B cell (primary cell): ENCODE results near the gene MCTP1. TPM values are rescaled to one million over a fixed set of nuclear protein-coding genes. Genes with fewer than 3 reads are reported as not detected.

ENCODE experiments used
- ATAC-seq: fragments of 200-7000 bp; cut with Tn5 transposase; one replicate; pipeline ENCODE4 v1.10.0; 2021; ENCODE audit warnings: low read depth, mild to moderate bottlenecking, moderate number of reproducible peaks, moderate library complexity
- CTCF ChIA-PET: fragments of 350-600 bp; sonication (Branson Sonifier 250); formaldehyde crosslinking; loops from one replicate; lab custom pipeline; 2021; ENCODE audit warnings: antibody characterized with exemption, inconsistent platforms; lab: Charles Lee
- POLR2A ChIA-PET: fragments of 350-600 bp; sonication (Branson Sonifier 250); formaldehyde crosslinking; loops from one replicate; lab custom pipeline; 2021; ENCODE audit warnings: antibody characterized with exemption; lab: Charles Lee
- DNase-seq: peaks from one replicate; pipeline ENCODE4 v3.0.0; 2013
- H2AFZ ChIP-seq: 2 replicates; pipeline ENCODE4 v1.6.1; 2012; ENCODE audit warnings: mild to moderate bottlenecking, low read depth, low read length; ENCODE audit not compliant: insufficient read depth, poor library complexity, severe bottlenecking
- H3K27ac ChIP-seq, 2 donors: 1 replicate in 1 of 2; 2 replicates in 1 of 2; pipeline ENCODE4 v1.5.1; 2012 to 2013; ENCODE audit warnings: low read length in 2 of 2, mild to moderate bottlenecking in 2 of 2, moderate library complexity in 1 of 2
- H3K27me3 ChIP-seq, 4 experiments: fragments of 200-600 bp in 1 of 4; sonication (generic) in 1 of 4; replicated peaks in 1 of 4; 1 replicate in 2 of 4; 2 replicates in 2 of 4; pipeline versions ENCODE4 v1.6.1 to v1.7.0; 2013 to 2016; ENCODE audit warnings: low read length in 3 of 4, mild to moderate bottlenecking in 2 of 4, mixed read lengths in 1 of 4, moderate library complexity in 1 of 4; ENCODE audit not compliant: insufficient read depth in 4 of 4, control insufficient read depth in 3 of 4; ENCODE audit errors: control extremely low read depth in 1 of 4
- H3K36me3 ChIP-seq, 2 experiments: replicated peaks in 1 of 2; 1 replicate in 1 of 2; 2 replicates in 1 of 2; pipeline versions ENCODE4 v1.6.1 to v1.7.1; 2013; ENCODE audit warnings: low read length in 1 of 2; ENCODE audit not compliant: insufficient read depth in 2 of 2, control insufficient read depth in 1 of 2; ENCODE audit errors: control extremely low read depth in 1 of 2, extremely low read depth in 1 of 2
- H3K4me1 ChIP-seq, 2 donors: fragments of 200-600 bp in 1 of 2; sonication (generic) in 1 of 2; 1 replicate in 1 of 2; 2 replicates in 1 of 2; pipeline versions ENCODE4 v1.5.1 to v1.6.1; 2013 to 2017; ENCODE audit warnings: low read length in 2 of 2; ENCODE audit not compliant: control insufficient read depth in 2 of 2, insufficient read depth in 2 of 2
- H3K4me2 ChIP-seq: replicated peaks from 2 replicates; pipeline ENCODE3; 2012; ENCODE audit warnings: mild to moderate bottlenecking, low read depth, low read length; ENCODE audit not compliant: poor library complexity, severe bottlenecking
- H3K4me3 ChIP-seq, 5 experiments: fragments of 200-600 bp in 1 of 5; sonication (generic) in 1 of 5; 1 replicate in 3 of 5; 2 replicates in 2 of 5; pipeline versions ENCODE4 v1.5.1 to v1.7.0; 2011 to 2016; ENCODE audit warnings: low read length in 4 of 5, mild to moderate bottlenecking in 4 of 5, low read depth in 2 of 5, control low read depth in 1 of 5, moderate library complexity in 1 of 5; ENCODE audit not compliant: insufficient read depth in 1 of 5; ENCODE audit errors: control extremely low read depth in 1 of 5, extremely low read depth in 1 of 5
- H3K79me2 ChIP-seq: fragments of 200-600 bp; sonication (generic); one replicate; pipeline ENCODE4 v1.6.0; 2016; ENCODE audit warnings: low read length; ENCODE audit not compliant: control insufficient read depth, insufficient read depth
- H3K9ac ChIP-seq: fragments of 200-600 bp; sonication (generic); 2 replicates; pipeline ENCODE4 v1.6.1; 2017; ENCODE audit warnings: mild to moderate bottlenecking, low read length, moderate library complexity
- H3K9me3 ChIP-seq, 3 donors: one replicate each; pipeline versions ENCODE4 v1.6.1 to v1.7.1; 2013; ENCODE audit warnings: low read length in 2 of 3; ENCODE audit not compliant: control insufficient read depth in 2 of 3, insufficient read depth in 1 of 3; ENCODE audit errors: control extremely low read depth in 1 of 3
- H4K20me1 ChIP-seq: 2 replicates; pipeline ENCODE4 v1.6.0; 2012; ENCODE audit warnings: mild to moderate bottlenecking, low read length; ENCODE audit not compliant: insufficient read depth, control insufficient read depth, poor library complexity, severe bottlenecking
- H3K27ac Mint-ChIP-seq: one replicate; pipeline ENCODE4 v1.8.0; 2021; ENCODE audit warnings: mixed read lengths
- H3K27me3 Mint-ChIP-seq: one replicate; pipeline ENCODE4 v1.8.0; 2021; ENCODE audit warnings: mixed read lengths
- H3K4me1 Mint-ChIP-seq: one replicate; pipeline ENCODE4 v1.8.0; 2021; ENCODE audit warnings: mixed read lengths
- H3K4me3 Mint-ChIP-seq: one replicate; pipeline ENCODE4 v1.8.0; 2021; ENCODE audit warnings: mixed read lengths
- H3K9me3 Mint-ChIP-seq: one replicate; pipeline ENCODE4 v1.8.0; 2022; ENCODE audit warnings: mixed read lengths; ENCODE audit not compliant: insufficient read depth
- CTCF ChIP-seq: fragments of 200-600 bp; IDR thresholded peaks from one replicate; pipeline ENCODE4 v1.8.0; 2022; ENCODE audit warnings: antibody characterized with exemption, mild to moderate bottlenecking
- EZH2 ChIP-seq: IDR thresholded peaks from 2 replicates; pipeline ENCODE4 v1.6.1; 2012; ENCODE audit warnings: borderline replicate concordance, low read depth, mild to moderate bottlenecking, moderate library complexity, low read length; ENCODE audit not compliant: insufficient read depth, poor library complexity, severe bottlenecking
- WGBS: methylation state at CpG from one replicate; pipeline ENCODE4 v1.1.5; 2013; ENCODE audit warnings: missing lambda C conversion rate; ENCODE audit not compliant: insufficient coverage; 5-methylcytosine and 5-hydroxymethylcytosine counted together
- intact Hi-C: fragments of 100-400 bp; cut with micrococcal nuclease; formaldehyde crosslinking; loops from one replicate; pipeline ENCODE4 v1.10.0; 2022
- polyA plus RNA-seq: library from polyadenylated mRNA; depleted of rRNA; stranded (reverse); fragments of >200 nt; gene quantifications from 2 replicates; pipeline ENCODE4 v1.2.3, GENCODE V29; 2012
- total RNA-seq, 2 donors: library from RNA; stranded (reverse); fragments of 120-200 nt in 1 of 2; gene quantifications; 1 replicate in 1 of 2; 2 replicates in 1 of 2; pipeline versions ENCODE4 v1.2.3 to v1.2.4, GENCODE V29; 2013 to 2022

The MCTP1 gene
- total and polyA plus RNA-seq, 2 donors (not counting 1 experiment from before 2014, with no cell fraction given), result 0.42 to 2.5 TPM

GRCh38 chr5:95142145-95142544, 142.7 kb downstream of the MCTP1 start:
- ChIA-PET POLR2A (no interaction called here), CTCF (no interaction called here)
- no peaks in the 10 kb centered on the region for H3K4me1 ChIP-seq
- no peak overlapping the region for H3K4me3 ChIP-seq
- H2AFZ ChIP-seq, result no peak overlapping the region
- TF ChIP-seq EZH2 (no peak), CTCF (no peak)
- H3K4me2 ChIP-seq, result no peak overlapping the region
- intact Hi-C loops, result no loop called here
- ATAC-seq, result no peak
- no peak overlapping the region for H3K9ac ChIP-seq
- no peak for DNase-seq
- no peaks in the 10 kb centered on the region for H3K27me3 ChIP-seq
- H3K36me3 ChIP-seq, result no peaks in the 10 kb centered on the region
- Mint-ChIP-seq H3K4me1 (no peaks in the 10 kb centered on the region), H3K4me3 (no peak overlapping the region), H3K9me3 (peaks cover 3% of the 10 kb centered on the region), H3K27me3 (no peaks in the 10 kb centered on the region), H3K27ac (no peak overlapping the region)
- no peaks in the 10 kb centered on the region for H4K20me1 ChIP-seq
- no peak overlapping the region for H3K27ac ChIP-seq
- no CpG with 5 or more reads among the region's 3 CpGs for WGBS
- H3K9me3 ChIP-seq, result no peaks in the 10 kb centered on the region
- H3K79me2 ChIP-seq, result no peaks in the 10 kb centered on the region

- no peak overlapping the region for H3K27ac Mint-ChIP-seq
Measured at GRCh38 chr5:95141141-95141540, 143.8 kb downstream of the MCTP1 start.

More at GRCh38 chr5:95141141-95141540, 143.8 kb downstream of the MCTP1 start:
- Histone ChIP-seq H3K4me3 (no peak overlapping the region), H3K9me3 (no peaks in the 10 kb centered on the region), H2AFZ (no peak overlapping the region), H3K27ac (no peak overlapping the region), H3K4me2 (no peak overlapping the region), H3K79me2 (no peaks in the 10 kb centered on the region), H3K27me3 (no peaks in the 10 kb centered on the region), H3K9ac (no peak overlapping the region), H3K4me1 (no peaks in the 10 kb centered on the region), H3K36me3 (no peaks in the 10 kb centered on the region), H4K20me1 (no peaks in the 10 kb centered on the region)
- POLR2A ChIA-PET, result no interaction called here
- no peak for TF ChIP-seq EZH2
- TF ChIP-seq CTCF, result no peak
- CTCF ChIA-PET, result no interaction called here
- peaks cover 3% of the 10 kb centered on the region for H3K9me3 Mint-ChIP-seq
- 100% methylated on average over 1 of the region's 3 CpGs for WGBS
- ATAC-seq, result no peak
- intact Hi-C loops, result no loop called here
- H3K4me3 Mint-ChIP-seq, result no peak overlapping the region
- no peaks in the 10 kb centered on the region for H3K27me3 Mint-ChIP-seq
- DNase-seq, result no peak
- no peaks in the 10 kb centered on the region for H3K4me1 Mint-ChIP-seq
